Measurements from ENCODE around the gene PIGR.
"Not testable (repeated sequence)": the region's sequence is repeated elsewhere in the genome, so short reads cannot be mapped to it uniquely, and the experiment has no call there.

The PIGR gene

DNA sequence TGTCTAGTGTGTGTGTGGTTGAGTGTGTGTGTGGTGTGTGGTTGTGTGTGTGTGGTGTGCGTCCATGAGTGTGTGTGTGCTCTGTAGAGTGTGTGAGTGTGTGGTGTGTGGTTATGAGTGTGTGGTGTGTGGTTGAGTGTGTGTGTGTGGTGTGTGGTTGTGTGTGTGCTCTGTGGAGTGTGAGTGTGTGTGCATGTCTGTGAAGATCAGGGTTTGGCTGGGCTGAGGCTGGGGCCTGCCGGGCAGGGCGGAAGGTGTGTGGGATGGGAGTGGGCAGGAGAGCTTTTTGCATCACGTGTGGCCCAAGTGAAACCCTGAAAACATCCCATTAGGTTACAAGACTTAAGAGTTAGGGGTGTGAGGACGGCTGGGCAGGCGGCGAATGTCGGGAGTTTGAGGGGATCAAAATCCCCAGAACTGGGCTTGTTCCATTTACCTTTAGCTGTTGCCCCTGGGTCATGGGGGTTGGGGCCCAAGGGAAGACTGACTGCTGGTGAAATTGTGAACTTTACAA, 21.6 kb downstream of the PIGR start:
- TF ChIP-seq ESRRG (CRISPR knock-in tag; IDR thresholded peaks at IDR 0.05) (no peak), OSR1 (CRISPR knock-in tag; IDR thresholded peaks at IDR 0.05) (no peak), RARB (CRISPR knock-in tag; IDR thresholded peaks at IDR 0.05) (no peak), ARNTL (CRISPR knock-in tag; IDR thresholded peaks at IDR 0.05; ENCODE audit: borderline replicate concordance, low read depth) (no peak), ZNF70 (CRISPR knock-in tag; IDR thresholded peaks at IDR 0.05) (no peak), BACH2 (CRISPR knock-in tag; IDR thresholded peaks at IDR 0.05; ENCODE audit: borderline replicate concordance) (no peak), ZFP3 (CRISPR knock-in tag; IDR thresholded peaks at IDR 0.05) (no peak), ZNF565 (CRISPR knock-in tag; conservative IDR thresholded peaks at IDR 0.05; ENCODE audit: low read depth) (no peak), TSHZ2 (CRISPR knock-in tag; IDR thresholded peaks at IDR 0.05) (no peak), GLIS3 (CRISPR knock-in tag; IDR thresholded peaks at IDR 0.05) (no peak)
- TF ChIP-seq, protein P1, sequence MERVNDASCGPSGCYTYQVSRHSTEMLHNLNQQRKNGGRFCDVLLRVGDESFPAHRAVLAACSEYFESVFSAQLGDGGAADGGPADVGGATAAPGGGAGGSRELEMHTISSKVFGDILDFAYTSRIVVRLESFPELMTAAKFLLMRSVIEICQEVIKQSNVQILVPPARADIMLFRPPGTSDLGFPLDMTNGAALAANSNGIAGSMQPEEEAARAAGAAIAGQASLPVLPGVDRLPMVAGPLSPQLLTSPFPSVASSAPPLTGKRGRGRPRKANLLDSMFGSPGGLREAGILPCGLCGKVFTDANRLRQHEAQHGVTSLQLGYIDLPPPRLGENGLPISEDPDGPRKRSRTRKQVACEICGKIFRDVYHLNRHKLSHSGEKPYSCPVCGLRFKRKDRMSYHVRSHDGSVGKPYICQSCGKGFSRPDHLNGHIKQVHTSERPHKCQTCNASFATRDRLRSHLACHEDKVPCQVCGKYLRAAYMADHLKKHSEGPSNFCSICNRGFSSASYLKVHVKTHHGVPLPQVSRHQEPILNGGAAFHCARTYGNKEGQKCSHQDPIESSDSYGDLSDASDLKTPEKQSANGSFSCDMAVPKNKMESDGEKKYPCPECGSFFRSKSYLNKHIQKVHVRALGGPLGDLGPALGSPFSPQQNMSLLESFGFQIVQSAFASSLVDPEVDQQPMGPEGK (CRISPR knock-in tag; IDR thresholded peaks at IDR 0.05; ENCODE audit: borderline replicate concordance): no peak
- TF ChIP-seq, protein P2, sequence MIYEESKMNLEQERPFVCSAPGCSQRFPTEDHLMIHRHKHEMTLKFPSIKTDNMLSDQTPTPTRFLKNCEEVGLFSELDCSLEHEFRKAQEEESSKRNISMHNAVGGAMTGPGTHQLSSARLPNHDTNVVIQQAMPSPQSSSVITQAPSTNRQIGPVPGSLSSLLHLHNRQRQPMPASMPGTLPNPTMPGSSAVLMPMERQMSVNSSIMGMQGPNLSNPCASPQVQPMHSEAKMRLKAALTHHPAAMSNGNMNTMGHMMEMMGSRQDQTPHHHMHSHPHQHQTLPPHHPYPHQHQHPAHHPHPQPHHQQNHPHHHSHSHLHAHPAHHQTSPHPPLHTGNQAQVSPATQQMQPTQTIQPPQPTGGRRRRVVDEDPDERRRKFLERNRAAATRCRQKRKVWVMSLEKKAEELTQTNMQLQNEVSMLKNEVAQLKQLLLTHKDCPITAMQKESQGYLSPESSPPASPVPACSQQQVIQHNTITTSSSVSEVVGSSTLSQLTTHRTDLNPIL (CRISPR knock-in tag; IDR thresholded peaks at IDR 0.05; ENCODE audit: low read depth): no peak
- no peak for ATAC-seq

DNA sequence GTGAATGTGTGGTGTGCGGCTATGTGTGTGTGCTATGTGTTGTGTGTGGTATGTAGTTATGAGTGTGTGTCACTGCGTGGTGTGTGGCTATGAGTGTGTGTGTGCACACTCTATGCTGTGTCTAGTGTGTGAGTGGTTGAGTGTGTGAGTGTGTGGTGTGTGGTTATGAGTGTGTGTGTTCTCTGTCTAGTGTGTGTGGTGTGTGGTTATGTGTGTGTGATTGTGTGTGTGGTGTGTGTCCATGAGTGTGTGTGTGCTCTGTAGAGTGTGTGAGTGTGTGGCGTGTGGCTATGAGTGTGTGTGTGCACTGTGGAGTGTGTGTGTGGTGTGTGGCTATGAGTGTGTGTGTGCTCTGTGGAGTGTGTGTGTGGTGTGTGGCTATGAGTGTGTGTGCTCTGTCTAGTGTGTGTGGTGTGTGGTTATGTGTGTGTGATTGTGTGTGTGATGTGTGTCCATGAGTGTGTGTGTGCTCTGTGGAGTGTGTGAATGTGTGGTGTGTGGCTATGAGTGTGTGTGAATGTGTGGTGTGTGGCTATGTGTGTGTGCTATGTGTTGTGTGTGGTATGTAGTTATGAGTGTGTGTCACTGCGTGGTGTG, 22.2 kb downstream of the PIGR start:
- ATAC-seq: not testable (repeated sequence)

DNA sequence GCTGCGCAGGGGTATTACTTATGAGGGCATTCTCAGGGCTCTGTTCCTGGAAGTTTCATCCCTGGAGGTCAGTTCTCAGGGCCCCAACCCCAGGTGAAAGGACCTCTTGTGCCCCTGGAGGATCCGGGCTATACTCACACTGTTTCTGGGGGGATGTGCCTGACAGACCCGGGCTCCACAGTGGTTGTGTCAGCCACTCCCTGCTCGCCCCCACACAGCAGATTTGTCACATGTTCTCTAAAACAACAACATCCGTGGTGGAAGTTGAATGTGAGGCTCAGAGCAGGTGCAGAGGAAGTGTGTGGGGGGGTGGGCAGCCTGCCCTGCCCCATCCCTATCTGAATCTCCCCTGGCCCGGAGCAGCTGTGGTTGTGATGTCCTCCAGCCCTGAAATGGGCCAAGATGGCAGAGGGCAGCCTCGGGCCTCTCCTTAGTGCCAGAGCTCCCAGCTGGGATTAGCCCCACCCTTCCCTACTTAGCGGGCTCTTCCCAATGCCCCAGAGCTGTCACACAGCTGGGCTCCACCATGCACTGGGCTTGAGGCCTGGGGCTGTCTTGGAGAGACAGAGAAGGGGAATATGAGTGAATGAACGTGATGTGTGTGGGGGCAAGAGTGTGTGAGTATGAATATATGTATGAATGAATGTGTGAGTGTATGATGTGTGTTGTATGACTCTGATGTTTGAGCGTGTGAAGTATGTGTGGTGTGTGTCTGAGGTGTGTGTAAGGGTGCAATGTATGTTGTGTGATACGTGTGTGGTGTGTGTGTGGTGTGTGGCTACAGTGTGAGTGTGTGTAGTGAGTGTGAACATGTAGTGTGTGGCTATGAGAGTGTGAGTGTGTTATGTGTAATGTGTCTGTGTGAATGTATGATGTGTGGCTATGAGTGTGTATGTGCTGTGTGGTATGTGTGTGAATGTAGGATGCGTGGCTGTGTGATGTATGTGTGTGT, 23.0 kb downstream of the PIGR start:
- ATAC-seq: no peak
- no peak for TF ChIP-seq SNAI2 (CRISPR knock-in tag; IDR thresholded peaks at IDR 0.05)

DNA sequence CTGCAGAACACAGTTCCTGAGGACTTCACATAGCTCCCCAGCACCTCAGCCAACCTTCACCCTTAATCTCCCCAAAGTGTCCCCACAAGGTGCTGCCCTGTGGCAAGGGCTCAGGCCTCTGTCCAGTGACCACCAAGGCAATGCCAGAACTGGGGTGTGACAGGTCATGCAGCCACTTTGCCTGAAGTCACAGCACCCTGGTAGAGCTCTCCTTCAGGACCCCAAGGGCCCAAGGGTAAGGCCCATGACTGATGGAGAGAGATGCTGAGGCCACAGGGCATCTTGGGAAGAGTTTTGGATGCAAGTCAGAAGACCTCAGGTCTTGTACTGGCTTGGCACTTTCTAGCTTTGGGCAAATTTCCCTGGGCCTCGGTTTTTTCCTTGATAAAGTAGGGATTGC, 23.7 kb downstream of the PIGR start:
- ATAC-seq: no peak
- TF ChIP-seq, protein P2 (CRISPR knock-in tag; IDR thresholded peaks at IDR 0.05; ENCODE audit: low read depth): no peak
- TF ChIP-seq ZNF8 (CRISPR knock-in tag; IDR thresholded peaks at IDR 0.05) (no peak), ZC3H10 (CRISPR knock-in tag; IDR thresholded peaks at IDR 0.05) (no peak), OSR1 (CRISPR knock-in tag; IDR thresholded peaks at IDR 0.05) (no peak), TCF4 (CRISPR knock-in tag; IDR thresholded peaks at IDR 0.05; ENCODE audit: borderline replicate concordance) (no peak), SNAI2 (CRISPR knock-in tag; IDR thresholded peaks at IDR 0.05) (no peak), RARB (CRISPR knock-in tag; IDR thresholded peaks at IDR 0.05) (no peak), CSDC2 (CRISPR knock-in tag; IDR thresholded peaks at IDR 0.05) (no peak)

DNA sequence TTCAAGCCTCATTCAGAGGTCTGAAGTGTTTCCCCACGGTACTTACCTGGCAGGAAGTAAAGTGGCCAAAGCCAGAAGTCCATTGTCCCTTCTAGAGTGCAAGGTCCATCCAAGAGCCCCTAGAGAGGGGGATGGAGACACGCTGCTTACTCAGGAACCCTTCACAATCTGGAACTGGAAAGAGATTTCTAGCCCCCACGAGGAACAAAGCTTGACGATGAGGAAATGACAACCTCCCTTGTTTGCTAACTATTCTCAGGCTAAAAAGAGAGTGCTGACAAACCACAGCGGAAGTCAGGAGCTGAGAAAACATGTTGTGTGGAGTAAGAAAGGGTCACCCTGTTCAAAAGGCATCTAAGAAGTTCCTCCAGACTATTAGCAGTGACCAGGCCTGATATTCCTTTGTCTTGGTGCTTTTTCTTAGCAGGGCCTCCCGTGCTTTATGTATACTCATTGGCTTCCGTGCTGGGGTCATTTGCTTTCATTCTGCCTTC, 24.4 kb downstream of the PIGR start, which contains the start of gene FCMR:
Gene FCMR (minus strand): TSS at position 170 of the 494 bp plus-strand sequence. CDS start 87 bp downstream, at position 83.
- TF ChIP-seq CSDC2 (CRISPR knock-in tag; IDR thresholded peaks at IDR 0.05): no peak
- TF ChIP-seq ZFP3 (CRISPR knock-in tag; IDR thresholded peaks at IDR 0.05): no peak
- TF ChIP-seq ZFP30 (CRISPR knock-in tag; IDR thresholded peaks at IDR 0.05): no peak
- no peak for TF ChIP-seq ARNTL (CRISPR knock-in tag; IDR thresholded peaks at IDR 0.05; ENCODE audit: borderline replicate concordance, low read depth)
- no peak for TF ChIP-seq OSR1 (CRISPR knock-in tag; IDR thresholded peaks at IDR 0.05)
- no peak for TF ChIP-seq ZNF565 (CRISPR knock-in tag; conservative IDR thresholded peaks at IDR 0.05; ENCODE audit: low read depth)
- no peak for ATAC-seq

Measured in SK-N-SH treated with all-trans-retinoic acid at 6 μM for 48 hours (cell line).